Measurements from ENCODE around the gene ARHGEF6.

Gene ARHGEF6

GRCh38 chrX:136647677-136648360 is 132.9 kb downstream of the ARHGEF6 start, which contains the start of gene CD40LG:
TSS of gene CD40LG (plus strand) at chrX:136648158. CDS start at chrX:136648249, 91 bp downstream.
- peak; percentile 63 for DNase-seq (ENCODE audit: low spot score)

GRCh38 chrX:136646602-136647239 is 134.0 kb downstream of the ARHGEF6 start:
- peak; percentile 57 for DNase-seq (ENCODE audit: low spot score)

- no peak for DNase-seq (ENCODE audit: low spot score)
Observed at GRCh38 chrX:136643243-136643642, 137.5 kb downstream of the ARHGEF6 start.

- peak; percentile 53 for DNase-seq (ENCODE audit: low spot score)
Observed at GRCh38 chrX:136639506-136640176, 141.1 kb downstream of the ARHGEF6 start.

- no peak for DNase-seq (ENCODE audit: low spot score)
Observed at GRCh38 chrX:136636121-136636520, 144.6 kb downstream of the ARHGEF6 start.

GRCh38 chrX:136635235-136635634 is 145.5 kb downstream of the ARHGEF6 start:
- DNase-seq (ENCODE audit: low spot score) = peak; percentile 78

- DNase-seq (ENCODE audit: low spot score) = no peak
Observed at GRCh38 chrX:136630881-136631280, 149.9 kb downstream of the ARHGEF6 start.

- no peak for DNase-seq (ENCODE audit: low spot score)
Observed at GRCh38 chrX:136629084-136629750, 151.5 kb downstream of the ARHGEF6 start.

GRCh38 chrX:136627409-136627808 is 153.3 kb downstream of the ARHGEF6 start:
- peak; percentile 70 for DNase-seq (ENCODE audit: low spot score)

GRCh38 chrX:136626891-136627290 is 153.8 kb downstream of the ARHGEF6 start:
- no peak for DNase-seq (ENCODE audit: low spot score)

GRCh38 chrX:136626237-136626636 is 154.5 kb downstream of the ARHGEF6 start:
- peak; percentile 84 for DNase-seq (ENCODE audit: low spot score)

GRCh38 chrX:136625246-136625645 is 155.5 kb downstream of the ARHGEF6 start:
- DNase-seq (ENCODE audit: low spot score) = no peak

- no peak for DNase-seq (ENCODE audit: low spot score)
Observed at GRCh38 chrX:136623396-136623795, 157.3 kb downstream of the ARHGEF6 start.

- no peak for DNase-seq (ENCODE audit: low spot score)
Observed at GRCh38 chrX:136622568-136622967, 158.2 kb downstream of the ARHGEF6 start.

- DNase-seq (ENCODE audit: low spot score) = no peak
Observed at GRCh38 chrX:136620780-136621179, 160.0 kb downstream of the ARHGEF6 start.

GRCh38 chrX:136619899-136620505 is 160.7 kb downstream of the ARHGEF6 start:
- peak; percentile 85 for DNase-seq (ENCODE audit: low spot score)

GRCh38 chrX:136616987-136617685 is 163.6 kb downstream of the ARHGEF6 start:
- DNase-seq (ENCODE audit: low spot score) = peak; percentile 73
